SW 1271 (cell line): ENCODE results near the gene KIF15.
A peak's percentile ranks its signal among the peaks of the same experiment; 100 is the strongest.

Source experiments
- DNase-seq, 2 experiments: peaks; one replicate each; lab custom pipeline; 2025; lab: John Stamatoyannopoulos, UW

The KIF15 gene

DNA sequence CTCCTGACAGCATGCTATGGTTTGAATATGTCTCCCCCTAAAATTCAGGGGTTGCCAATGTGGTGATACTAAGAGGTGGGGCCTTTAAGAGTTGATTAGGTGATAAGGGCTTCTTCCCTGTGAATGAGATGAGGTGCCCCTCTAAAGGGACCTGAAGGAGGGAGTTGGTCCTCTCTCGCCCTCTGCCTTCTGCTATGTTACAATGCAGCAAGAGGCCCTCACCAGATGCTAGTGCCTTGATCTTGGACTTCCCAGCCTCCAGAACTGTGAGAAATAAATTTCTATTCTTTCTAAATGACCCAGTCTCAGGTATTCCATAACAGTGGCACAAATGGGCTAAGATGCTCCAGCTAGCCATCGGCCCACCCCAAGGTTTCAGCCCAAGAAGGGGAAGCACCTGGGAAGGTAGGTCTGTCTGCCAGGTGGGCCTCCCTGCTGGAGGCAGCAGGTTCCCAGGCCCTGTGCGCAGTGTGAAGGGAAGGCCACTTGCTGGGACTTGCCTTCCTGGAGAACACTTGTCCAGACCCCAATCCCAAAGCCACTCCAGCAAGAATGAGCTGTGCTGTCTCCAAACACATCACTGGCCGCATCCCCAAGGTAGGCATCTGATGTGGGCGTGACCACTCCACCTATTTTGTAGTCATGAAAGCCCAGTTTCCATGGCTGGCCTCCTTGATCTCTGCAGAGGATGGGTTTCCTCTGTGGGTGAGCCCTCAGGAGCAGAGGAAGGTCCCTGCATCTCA is 121.8 kb downstream of the KIF15 start:
- DNase-seq: no peak

- DNase-seq: peak; percentile 40 to 68
Observed at GRCh38 chr3:44883999-44884431, 122.4 kb downstream of the KIF15 start.

GRCh38 chr3:44885618-44886017 is 124.0 kb downstream of the KIF15 start:
- DNase-seq: peak; percentile 64 to 89

GRCh38 chr3:44886561-44886960 is 125.0 kb downstream of the KIF15 start:
- DNase-seq: no peak

DNA sequence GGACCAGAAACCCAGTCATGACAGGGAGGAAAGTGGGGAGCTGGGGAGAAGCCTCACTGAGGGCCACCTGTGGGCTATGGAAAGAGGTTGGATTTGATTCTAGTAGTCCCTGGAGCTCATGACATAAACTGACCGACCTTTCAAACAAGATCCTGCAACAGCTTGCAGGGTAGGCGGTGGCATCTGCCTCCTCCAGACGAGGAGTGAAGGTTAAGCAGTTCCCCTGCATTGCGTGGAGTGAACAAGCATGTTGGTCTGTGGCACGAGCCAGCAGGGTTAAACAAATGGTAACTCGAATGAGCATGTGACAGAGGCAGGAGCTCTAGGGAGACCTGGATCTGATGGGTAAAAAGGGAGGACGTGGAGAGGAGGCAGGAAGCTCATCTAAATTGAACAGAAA is 125.5 kb downstream of the KIF15 start:
- DNase-seq: no peak

DNA sequence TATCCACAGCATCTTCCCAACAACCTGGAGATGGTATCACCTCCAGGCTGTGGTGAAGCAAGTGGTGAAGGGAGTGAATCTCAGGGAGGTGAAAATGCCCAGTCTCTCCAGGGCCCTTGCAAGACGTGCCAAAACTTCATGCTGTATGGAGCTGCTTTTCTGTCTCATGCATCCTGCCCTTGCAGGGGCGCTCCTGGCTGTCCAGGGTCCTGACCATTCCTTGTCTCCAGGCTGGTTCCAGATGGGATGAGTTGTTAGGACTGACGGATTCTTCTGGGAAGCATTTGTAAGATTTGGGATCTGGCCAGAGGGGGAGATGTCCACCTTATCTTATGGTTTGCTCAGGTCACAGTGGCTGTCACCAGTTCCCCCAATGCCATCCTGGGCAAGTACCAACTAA is 128.7 kb downstream of the KIF15 start:
- no peak for DNase-seq

- DNase-seq: no peak
Observed at GRCh38 chr3:44890852-44891251, 129.3 kb downstream of the KIF15 start.

DNA sequence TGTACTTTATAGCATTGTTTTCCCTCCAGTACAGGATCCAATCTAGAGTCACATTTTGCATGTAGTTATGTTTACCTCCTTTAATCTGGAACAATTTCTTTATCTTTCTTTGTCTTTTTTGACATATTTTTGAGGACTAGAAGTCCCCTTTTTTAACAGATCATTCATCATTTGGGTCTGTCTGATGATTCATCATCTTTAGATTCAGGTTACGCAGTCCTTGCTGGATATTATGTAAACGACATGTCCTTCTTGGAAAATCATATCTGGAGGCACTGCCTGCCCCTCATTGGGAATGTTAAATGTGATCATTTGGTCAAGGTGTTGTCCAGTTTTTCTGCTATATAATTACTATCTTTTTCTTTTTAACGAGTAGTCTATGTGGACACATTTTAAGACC is 131.1 kb downstream of the KIF15 start:
- no peak for DNase-seq

DNA sequence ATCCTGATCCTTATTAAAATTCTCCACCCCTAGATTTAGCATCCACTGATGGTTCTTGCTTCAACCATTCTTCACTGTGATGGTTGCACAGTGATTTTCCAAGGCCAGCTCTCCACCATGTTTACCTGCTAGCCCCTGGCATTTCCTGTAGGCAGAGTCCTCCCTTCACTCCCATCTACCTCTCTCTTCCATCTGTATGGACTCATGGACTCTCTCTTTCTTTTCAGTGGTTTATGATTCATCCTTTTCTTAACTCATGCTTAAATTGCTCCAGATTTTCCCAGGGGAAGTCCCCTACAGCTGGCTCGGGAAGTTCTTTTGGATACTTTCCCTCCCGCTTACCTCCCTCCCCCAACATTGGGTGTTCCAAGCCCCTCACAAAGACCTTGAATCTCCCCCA is 131.5 kb downstream of the KIF15 start:
- DNase-seq: no peak

GRCh38 chr3:44894485-44894884 is 132.9 kb downstream of the KIF15 start:
- no peak for DNase-seq

- DNase-seq: no peak
Observed at GRCh38 chr3:44896440-44896839, 134.8 kb downstream of the KIF15 start.

- no peak for DNase-seq
Observed at GRCh38 chr3:44899683-44900367, 138.2 kb downstream of the KIF15 start.

GRCh38 chr3:44902628-44903027 is 141.0 kb downstream of the KIF15 start:
- no peak for DNase-seq
